ENCODE data around the gene HINT1. TPM values are rescaled to one million over a fixed set of nuclear protein-coding genes. Genes with fewer than 3 reads are reported as not detected.

The HINT1 gene
- total and polyA plus RNA-seq, 9 of the 15 experiments (the other 6 are each of a cell fraction or from before 2014, with no cell fraction given), result 296 to 1,027 (median 500) TPM

DNA sequence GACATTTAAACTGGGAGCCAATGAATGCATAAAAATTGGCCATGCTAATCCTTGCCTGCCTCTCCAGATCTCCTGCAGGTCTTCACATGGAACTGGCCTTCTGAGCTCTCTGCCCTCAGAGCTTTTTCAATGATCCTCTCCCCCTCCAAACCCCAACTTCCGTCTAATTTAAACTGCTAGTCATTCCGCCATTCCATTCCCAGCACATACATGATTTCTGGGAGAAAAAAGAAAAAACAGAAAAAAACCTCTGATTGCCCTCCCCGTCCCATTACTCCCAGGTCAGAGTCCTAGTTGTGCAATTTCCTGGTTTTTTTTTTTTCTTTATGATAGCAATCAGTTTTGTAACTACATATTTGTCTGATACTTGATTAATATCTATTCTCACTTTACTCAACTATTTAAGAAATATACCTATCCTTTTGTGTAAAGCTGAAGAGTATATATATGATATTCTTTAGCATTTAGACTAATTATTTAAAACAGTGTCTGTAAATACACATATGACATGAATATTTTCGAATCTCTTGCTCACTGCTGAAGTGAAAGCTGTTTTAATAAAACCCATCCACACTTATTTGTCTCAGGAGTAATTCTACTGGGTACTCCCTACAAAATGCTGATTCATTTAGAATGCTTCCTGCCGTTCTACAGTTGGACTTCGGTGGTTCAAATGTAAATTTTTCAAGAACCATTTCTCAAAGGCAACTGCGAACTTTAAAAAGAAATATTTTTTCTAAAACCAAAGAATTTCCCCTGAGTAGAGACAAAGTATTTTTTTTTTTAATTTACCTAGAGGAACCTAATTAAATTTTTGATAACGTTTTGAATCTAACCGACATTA lies 1.6 kb downstream of the HINT1 start (continued):
- TF ChIP-seq MAFK (IDR thresholded peaks at IDR 0.05; ENCODE audit: low read length), result peak; percentile 73
- TF ChIP-seq C11orf30 (IDR thresholded peaks at IDR 0.05; ENCODE audit: low read depth), result peak; percentile 93
- 0 out of 2 replicates have a peak, but pooled peaks have one; percentile 55 for TF ChIP-seq ZNF384 (IDR thresholded peaks at IDR 0.05; ENCODE audit: low read depth, low read length)
- TF ChIP-seq, protein P1, sequence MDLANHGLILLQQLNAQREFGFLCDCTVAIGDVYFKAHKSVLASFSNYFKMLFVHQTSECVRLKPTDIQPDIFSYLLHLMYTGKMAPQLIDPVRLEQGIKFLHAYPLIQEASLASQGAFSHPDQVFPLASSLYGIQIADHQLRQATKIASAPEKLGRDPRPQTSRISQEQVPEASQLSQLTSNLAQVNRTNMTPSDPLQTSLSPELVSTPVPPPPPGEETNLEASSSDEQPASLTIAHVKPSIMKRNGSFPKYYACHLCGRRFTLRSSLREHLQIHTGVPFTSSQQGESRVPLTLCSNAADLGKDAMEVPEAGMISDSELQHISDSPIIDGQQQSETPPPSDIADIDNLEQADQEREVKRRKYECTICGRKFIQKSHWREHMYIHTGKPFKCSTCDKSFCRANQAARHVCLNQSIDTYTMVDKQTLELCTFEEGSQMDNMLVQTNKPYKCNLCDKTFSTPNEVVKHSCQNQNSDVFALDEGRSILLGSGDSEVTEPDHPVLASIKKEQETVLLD (IDR thresholded peaks at IDR 0.05), result no peak
- 0 out of 2 replicates have a peak, but pooled peaks have one; percentile 21 for TF ChIP-seq FOXM1 (IDR thresholded peaks at IDR 0.05; ENCODE audit: low read depth)
- TF ChIP-seq FOXM1 (CRISPR knock-in tag; IDR thresholded peaks at IDR 0.05; ENCODE audit: low read depth), result no peak
- no peak for TF ChIP-seq RHOXF2B (CRISPR knock-in tag; conservative IDR thresholded peaks at IDR 0.05)
- peak; percentile 44; the same call in 1 of the 2 replicates for TF ChIP-seq DPF2 (IDR thresholded peaks at IDR 0.05)
- TF ChIP-seq E2F3 (CRISPR knock-in tag; IDR thresholded peaks at IDR 0.05), result no peak
- no peak for TF ChIP-seq CEBPG (CRISPR knock-in tag; IDR thresholded peaks at IDR 0.05)
- TF ChIP-seq CEBPG (tag; conservative IDR thresholded peaks at IDR 0.05 in 1 of 2, IDR thresholded peaks at IDR 0.05 in 1 of 2), result peak; percentile 51 to 87; a peak in 2 of 4 replicates
- peak; percentile 84 for TF ChIP-seq MAFG (tag; conservative IDR thresholded peaks at IDR 0.05)
- TF ChIP-seq GABPA (tag; conservative IDR thresholded peaks at IDR 0.05; ENCODE audit: low read depth), result peak; percentile 48
- no peak for TF ChIP-seq CREB3 (tag; conservative IDR thresholded peaks at IDR 0.05; ENCODE audit: low read depth)
- TF ChIP-seq ZNF316 (IDR thresholded peaks at IDR 0.05), result peak; percentile 95
- peak; percentile 91 for TF ChIP-seq NFE2 (IDR thresholded peaks at IDR 0.05; ENCODE audit: low read depth)
- no peak for TF ChIP-seq RBM34 (IDR thresholded peaks at IDR 0.05; ENCODE audit: borderline replicate concordance, insufficient read depth, low read length)
- peak; percentile 10; the same call in 1 of the 2 replicates for TF ChIP-seq SMARCA4 (IDR thresholded peaks at IDR 0.05)
- peak; percentile 78 for TF ChIP-seq MAFF (IDR thresholded peaks at IDR 0.05; ENCODE audit: low read length)
- 0 out of 4 replicates have a peak, but pooled peaks of 1 of the 2 experiments have one; percentile 42 for TF ChIP-seq TEAD1 (CRISPR knock-in tag; IDR thresholded peaks at IDR 0.05)
- TF ChIP-seq, protein P2, sequence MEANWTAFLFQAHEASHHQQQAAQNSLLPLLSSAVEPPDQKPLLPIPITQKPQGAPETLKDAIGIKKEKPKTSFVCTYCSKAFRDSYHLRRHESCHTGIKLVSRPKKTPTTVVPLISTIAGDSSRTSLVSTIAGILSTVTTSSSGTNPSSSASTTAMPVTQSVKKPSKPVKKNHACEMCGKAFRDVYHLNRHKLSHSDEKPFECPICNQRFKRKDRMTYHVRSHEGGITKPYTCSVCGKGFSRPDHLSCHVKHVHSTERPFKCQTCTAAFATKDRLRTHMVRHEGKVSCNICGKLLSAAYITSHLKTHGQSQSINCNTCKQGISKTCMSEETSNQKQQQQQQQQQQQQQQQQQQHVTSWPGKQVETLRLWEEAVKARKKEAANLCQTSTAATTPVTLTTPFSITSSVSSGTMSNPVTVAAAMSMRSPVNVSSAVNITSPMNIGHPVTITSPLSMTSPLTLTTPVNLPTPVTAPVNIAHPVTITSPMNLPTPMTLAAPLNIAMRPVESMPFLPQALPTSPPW (CRISPR knock-in tag; IDR thresholded peaks at IDR 0.05), result peak; percentile 12; the same call in 1 of the 2 replicates
- 0 out of 4 replicates have a peak, but pooled peaks of 1 of the 2 experiments have one; percentile 13 for TF ChIP-seq RAD21 (CRISPR knock-in tag; conservative IDR thresholded peaks at IDR 0.05 in 1 of 2, IDR thresholded peaks at IDR 0.05 in 1 of 2)
- 0 out of 2 replicates have a peak, but pooled peaks have one; percentile 44 for TF ChIP-seq XRCC3 (IDR thresholded peaks at IDR 0.05)
- TF ChIP-seq BMI1 (IDR thresholded peaks at IDR 0.05; ENCODE audit: low read length), result no peak
- peak; percentile 87 for TF ChIP-seq CEBPB (tag; IDR thresholded peaks at IDR 0.05)

All from K562 (cell line).